GM18499 (cell line): ENCODE measurements around the gene PAQR6.

Source experiments
- ATAC-seq: cut with Tn5 transposase; IDR thresholded peaks from one replicate; pipeline ENCODE4 v1.9.1; 2021; ENCODE audit warnings: moderate number of reproducible peaks; ENCODE audit not compliant: insufficient read depth, unreplicated experiment

Gene PAQR6

GRCh38 chr1:156200044-156200443, 47.8 kb downstream of the PAQR6 start:
- ATAC-seq = no peak

- no peak for ATAC-seq
Measured at GRCh38 chr1:156198831-156199349, 49.0 kb downstream of the PAQR6 start.

GRCh38 chr1:156196445-156196844, 51.4 kb downstream of the PAQR6 start:
- no peak for ATAC-seq

GRCh38 chr1:156195853-156196252, 52.0 kb downstream of the PAQR6 start:
- no peak for ATAC-seq

- ATAC-seq = no peak
Measured at GRCh38 chr1:156194300-156194652, 53.6 kb downstream of the PAQR6 start.

- ATAC-seq = peak; percentile 94
Measured at GRCh38 chr1:156193488-156194299, 54.2 kb downstream of the PAQR6 start, which contains the start of gene SLC25A44. Gene SLC25A44, plus strand, starts transcription at chr1:156194104. Its CDS starts 5,744 bp downstream, at chr1:156199848.
